ENCODE results near the gene FMNL2.

Gene FMNL2

DNA sequence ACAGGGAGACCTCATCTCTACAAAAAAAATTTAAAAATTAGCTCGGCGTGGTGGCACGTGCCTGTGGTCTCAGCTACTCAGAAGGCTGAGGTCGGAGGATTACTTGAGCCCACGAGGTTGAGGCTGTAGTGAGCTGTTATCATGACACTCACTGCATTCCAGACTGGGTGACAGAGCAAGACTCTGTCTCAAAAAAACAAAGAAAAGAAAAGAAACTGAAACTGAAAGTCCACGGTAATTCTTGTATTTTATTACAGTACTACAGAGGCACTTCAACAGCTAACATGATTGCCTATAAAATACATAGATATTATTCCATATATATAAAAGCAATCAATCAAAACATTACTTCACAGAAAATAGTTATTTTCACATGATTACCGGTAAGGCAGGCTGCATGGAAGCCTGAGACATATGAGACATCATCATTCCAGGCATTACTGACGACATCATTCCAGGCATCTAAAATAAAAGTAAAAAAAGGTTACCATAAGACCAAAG lies 359.2 kb downstream of the FMNL2 start:
- DNase-seq = no peak

- DNase-seq = no peak
These were observed 360.8 kb downstream of the FMNL2 start for GRCh38 chr2:152695763-152696162.

- no peak for DNase-seq
These were observed 361.5 kb downstream of the FMNL2 start for GRCh38 chr2:152696476-152696875.

Measured in NCI-H146 (cell line).